CD4-positive, alpha-beta T cell treated with Interleukin-2 at 100 ng/mL for 4 hours (primary cell): ENCODE results near the gene KDM5B.
A peak's percentile ranks its signal among the peaks of the same experiment; 100 is the strongest.

Experiments used
- DNase-seq: peaks from one replicate; pipeline ENCODE4 v3.0.0-alpha.2; 2020; ENCODE audit warnings: low spot score

Gene KDM5B

GRCh38 chr1:202711949-202712635 is 96.1 kb downstream of the KDM5B start:
- no peak for DNase-seq

GRCh38 chr1:202710070-202711045 is 97.9 kb downstream of the KDM5B start, which contains the start of gene SYT2:
Gene SYT2 (minus strand): TSS chr1:202710454. CDS start chr1:202605772, 104,682 bp downstream.
- no peak for DNase-seq

DNA sequence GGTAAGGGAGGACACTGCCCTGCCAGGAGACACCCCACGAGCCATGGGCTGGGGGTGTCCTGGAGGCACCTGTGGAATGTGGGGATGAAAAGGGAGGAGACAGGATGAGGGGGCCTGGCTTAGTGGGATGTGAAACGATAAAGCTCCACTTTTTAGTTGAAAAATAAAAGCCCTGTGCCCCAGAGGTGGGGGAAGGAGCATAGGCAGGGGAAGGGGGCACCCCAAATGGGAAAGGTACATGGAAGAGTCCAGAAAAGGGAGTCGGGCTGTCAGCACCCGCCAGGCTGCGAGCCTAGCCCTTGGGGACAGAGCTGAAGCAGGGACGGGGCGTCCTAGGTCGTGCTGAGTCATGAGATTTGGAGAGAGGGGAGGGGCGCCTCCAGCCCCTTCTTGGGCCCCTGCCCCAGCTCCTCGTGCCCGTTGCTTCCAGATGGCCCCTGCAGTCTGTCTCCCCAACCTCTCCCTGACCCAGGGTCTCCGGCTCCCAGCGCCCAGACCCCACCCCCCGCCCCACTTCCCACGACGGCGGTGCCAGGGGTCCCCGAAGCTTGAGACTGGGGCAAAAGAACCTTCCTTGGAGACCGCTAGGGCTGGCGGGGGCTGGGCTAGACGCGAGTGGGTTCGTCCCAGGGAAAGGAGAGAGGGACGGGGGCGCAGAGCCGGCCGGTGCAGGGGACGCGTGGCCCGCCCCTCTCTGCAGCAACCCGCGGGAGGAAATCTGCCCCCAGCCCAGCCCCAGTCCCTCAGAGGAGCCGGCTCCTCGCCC is 98.8 kb downstream of the KDM5B start:
- no peak for DNase-seq

DNA sequence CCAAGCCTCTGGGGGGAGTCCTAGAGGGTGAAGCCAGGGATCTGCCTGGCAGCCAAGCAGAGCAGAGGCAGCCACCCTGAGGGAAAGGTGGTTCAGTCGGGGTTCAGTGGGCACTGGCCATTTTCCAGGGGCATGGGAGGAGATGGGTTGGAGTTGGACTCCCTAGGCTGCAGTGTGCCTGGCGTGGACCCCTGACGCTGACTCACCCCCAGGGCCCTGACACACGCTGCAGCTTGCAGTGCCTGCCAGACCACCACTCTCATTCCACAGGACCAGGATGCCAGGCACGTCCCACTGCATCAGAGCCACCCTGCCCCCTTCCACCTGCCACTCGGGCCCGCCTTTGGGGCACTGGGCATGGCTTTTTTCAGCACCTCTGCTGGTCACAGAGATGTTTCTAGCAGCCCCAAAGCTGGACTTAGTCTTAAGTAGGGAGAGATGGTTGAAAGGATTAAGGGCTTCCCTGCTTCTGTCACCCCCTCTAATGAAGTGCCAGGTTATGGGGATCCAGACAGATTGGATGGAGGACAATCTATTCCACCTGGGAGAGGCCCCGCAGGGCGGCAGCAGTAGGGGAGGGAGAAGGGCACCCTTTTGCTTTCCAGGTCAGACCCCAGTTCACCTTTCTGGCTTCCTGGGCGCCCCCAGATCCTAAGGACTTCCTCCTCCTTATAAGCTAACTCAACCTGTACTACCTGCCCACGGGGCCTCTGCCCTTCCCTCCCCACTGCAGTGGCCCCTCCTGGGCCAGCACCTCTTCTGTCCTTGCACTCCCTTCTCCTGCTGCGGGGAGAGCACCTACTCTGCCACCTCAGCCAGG is 99.6 kb downstream of the KDM5B start:
- DNase-seq: no peak

DNA sequence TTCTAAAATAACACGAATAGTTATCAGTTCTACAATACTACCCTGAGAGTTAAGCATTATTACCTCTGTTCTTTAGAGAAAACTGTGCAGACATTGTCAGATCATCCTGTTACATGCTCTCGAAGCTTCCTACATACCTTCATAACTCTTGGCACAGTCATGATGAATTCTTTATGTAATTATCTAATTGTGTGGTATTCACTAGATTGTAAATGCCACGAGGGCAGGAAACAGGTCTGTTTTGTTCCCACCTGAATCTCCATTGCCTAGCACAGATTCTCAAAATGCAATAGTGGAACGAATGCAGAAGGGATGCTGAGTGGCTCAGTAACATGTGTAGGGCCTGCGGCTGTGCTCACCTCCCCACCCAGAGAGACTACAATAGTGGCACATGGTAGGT is 101.4 kb downstream of the KDM5B start:
- DNase-seq: no peak

- no peak for DNase-seq
These were observed 103.6 kb downstream of the KDM5B start for GRCh38 chr1:202704601-202705000.

DNA sequence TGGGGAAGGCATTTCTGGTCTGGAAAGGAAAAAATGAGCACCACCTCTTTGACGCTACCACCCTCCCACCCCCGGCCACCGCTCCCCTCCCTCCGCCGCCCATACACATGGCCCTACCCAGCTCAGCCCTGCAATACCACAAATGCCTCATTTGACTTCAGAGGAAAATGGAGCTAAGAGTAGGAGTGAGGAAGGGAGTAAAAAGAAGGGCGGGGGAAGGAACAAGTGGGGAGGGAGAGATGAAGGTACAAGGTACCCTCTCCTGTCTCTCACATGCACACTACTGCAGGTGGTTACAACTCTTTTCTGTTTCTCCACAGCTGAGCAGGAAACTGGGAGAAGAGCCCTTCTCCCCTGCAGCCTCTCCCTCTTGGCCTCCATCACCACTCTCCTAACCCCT is 105.0 kb downstream of the KDM5B start:
- no peak for DNase-seq

GRCh38 chr1:202702088-202702487 is 106.1 kb downstream of the KDM5B start:
- no peak for DNase-seq

DNA sequence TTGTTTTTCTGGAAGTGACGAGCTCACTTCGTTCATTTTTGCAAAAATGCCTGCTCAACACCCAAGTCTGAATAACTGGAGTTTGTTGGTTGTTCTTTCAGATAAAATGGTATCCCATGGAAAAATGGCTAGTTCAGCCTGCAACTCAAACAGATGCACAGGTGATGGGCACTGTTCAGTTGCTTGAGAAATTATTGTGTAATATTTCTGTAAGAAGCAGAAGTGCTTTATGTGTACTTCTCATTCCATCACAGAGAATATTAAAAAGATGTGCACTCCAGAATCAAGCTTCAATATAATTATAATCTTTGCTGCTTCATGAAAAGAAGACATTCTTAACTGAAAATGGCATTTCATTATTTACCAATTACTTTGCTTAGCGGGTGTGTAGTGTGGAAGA is 107.0 kb downstream of the KDM5B start:
- no peak for DNase-seq

DNA sequence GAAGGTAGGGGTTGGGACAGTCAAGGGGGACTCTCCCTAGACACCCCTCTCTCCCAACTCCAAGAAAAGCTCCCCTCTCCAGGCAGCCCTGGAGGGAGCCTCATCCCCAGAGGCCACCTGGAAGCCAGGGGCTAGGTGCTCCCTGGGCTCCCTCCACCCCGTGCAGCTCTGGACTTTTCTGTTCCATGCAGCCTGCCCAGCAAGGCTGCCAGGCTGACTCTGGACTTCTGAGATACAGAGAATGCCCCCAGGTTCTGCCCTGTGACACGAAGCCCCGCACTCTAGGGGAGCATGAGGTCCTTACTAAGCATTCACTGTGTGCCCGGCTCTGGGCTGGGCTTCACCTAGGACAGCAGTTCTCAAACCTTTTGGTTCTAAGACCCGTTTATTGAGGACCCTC is 108.2 kb downstream of the KDM5B start:
- no peak for DNase-seq

DNA sequence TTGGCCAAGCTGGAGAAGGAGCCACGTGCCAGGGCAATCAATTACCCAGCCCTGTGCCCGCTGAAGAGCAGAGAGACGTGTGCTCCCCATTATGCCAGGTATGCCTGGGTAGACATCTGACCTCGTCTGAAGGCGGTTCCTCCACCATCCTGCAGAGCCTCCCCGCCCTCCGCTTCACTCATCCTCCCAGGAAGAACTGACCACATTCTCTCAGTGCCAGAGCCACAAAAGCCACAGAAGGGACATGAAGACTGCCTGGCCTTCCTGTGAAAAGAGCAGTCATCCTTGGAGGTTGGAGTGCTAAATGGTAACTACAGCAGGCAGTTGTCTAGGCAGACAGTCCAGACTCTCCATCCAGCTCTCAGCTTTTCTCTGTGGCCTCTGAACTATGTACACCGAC is 109.9 kb downstream of the KDM5B start:
- DNase-seq: no peak

GRCh38 chr1:202697038-202697437 is 111.2 kb downstream of the KDM5B start:
- no peak for DNase-seq

DNA sequence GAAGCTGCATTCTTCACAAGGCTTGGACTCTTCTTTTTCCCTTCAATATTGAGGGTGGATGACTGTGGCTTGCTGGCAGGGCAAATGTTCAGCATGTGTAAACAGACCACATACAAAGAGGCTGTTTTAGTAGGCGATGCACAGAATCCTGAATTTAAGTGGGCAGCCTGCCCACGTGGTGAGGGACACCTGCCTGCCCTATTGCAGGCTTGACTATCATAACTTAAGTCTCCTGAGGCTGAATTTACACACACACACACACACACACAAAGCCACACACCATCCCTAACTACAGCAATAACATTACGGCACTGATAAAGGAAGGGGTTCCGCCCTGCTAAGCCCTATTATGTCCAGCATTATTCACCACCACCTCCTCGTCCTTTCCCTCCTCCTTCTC is 113.9 kb downstream of the KDM5B start:
- DNase-seq: no peak

GRCh38 chr1:202692959-202693555 is 115.2 kb downstream of the KDM5B start:
- peak; percentile 56 for DNase-seq

GRCh38 chr1:202691816-202692215 is 116.4 kb downstream of the KDM5B start:
- no peak for DNase-seq

DNA sequence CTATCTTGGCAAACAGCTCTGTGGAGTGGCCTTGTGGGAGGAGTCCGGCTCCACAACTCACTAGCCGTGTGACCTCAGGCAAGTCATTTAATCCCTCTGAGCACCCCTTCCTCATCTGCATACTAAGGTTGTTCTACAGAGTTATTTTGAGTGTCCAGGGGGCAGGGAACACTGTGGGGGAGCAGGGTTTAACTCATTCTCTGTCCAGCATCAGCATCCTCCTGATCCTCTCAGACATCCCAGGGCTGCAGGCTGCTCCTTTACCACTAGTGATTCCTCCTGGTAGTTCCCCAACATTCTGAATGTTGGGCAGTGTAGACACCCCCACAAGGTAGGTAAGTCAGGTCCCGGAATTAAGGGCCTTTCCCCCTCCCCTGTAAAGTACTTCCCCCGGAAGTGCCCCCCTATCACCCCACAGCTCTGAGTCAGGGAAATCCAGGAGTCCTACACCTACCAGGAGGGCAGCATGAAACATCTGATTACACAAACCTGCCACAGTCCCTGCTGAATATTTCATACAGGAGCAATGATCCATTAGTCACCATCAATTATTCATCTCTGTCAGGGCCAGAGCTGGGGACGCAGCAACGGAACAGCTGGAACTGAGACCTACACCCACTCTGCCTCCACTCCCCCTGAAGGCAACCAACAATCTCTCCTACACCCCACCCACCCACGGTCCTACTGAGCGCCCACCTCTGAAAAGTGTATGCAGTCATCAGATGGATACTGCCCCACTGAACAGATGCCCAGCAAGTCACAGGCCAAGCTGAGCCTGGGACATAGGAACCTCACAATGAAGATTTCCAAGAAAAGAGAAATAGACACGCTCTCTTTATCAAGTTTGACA is 118.5 kb downstream of the KDM5B start:
- DNase-seq: no peak

DNA sequence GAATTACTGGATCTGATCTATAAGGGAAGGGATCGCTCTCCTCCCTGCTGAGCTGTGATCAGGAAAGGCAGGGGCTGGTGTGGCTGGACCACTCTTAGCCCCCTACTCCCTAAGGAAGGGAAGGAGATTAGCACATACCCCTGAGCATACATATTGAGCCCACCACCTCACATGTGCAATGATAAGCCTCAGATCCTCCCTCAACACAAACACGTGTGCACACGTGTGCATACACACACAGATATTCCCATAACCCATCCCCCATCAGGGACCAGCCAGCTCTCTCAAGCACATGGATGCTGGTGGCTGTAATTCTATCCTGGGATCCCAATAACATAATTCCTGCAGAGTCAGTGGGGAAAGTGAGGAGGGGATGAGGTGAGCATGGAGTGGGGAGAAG is 119.1 kb downstream of the KDM5B start:
- DNase-seq: no peak

GRCh38 chr1:202688401-202688800 is 119.8 kb downstream of the KDM5B start:
- no peak for DNase-seq

GRCh38 chr1:202687798-202688197 is 120.4 kb downstream of the KDM5B start:
- DNase-seq: no peak

DNA sequence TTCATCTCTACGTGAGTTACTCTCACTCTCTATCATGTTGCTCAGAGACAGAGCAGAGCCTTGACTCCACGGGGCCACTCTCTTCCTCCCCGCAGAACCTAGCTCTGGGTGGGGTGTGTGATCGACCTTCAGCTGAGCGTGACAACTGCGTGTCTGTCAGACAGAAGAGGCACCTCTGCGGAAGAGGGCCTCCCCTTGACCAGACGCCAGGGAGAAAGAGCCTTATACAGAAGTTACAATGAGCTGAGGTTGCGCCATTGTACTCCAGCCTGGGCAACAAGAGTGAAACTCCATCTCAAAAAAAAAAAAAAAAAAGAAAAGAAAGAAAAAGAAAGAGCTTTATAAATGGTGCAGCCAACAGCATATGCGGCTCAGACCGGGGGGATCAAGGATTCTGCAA is 120.9 kb downstream of the KDM5B start:
- no peak for DNase-seq
